NCI-H2029 (cell line): ENCODE measurements around the gene C14orf132.
A peak's percentile ranks its signal among the peaks of the same experiment; 100 is the strongest.

ENCODE experiments used
- DNase-seq: peaks from one replicate; lab custom pipeline; 2025; lab: John Stamatoyannopoulos, UW

The C14orf132 gene

GRCh38 chr14:96120941-96121340 is 81.8 kb downstream of the C14orf132 start:
- no peak for DNase-seq

GRCh38 chr14:96121660-96122395 is 82.7 kb downstream of the C14orf132 start:
- DNase-seq, result no peak

- DNase-seq, result no peak
These were observed 83.3 kb downstream of the C14orf132 start for GRCh38 chr14:96122496-96122895.

- DNase-seq, result peak; percentile 49
These were observed 86.4 kb downstream of the C14orf132 start for GRCh38 chr14:96125536-96125935.

GRCh38 chr14:96126339-96126782 is 87.2 kb downstream of the C14orf132 start:
- DNase-seq, result no peak

GRCh38 chr14:96126783-96127271 is 87.7 kb downstream of the C14orf132 start:
- DNase-seq, result no peak

- DNase-seq, result no peak
These were observed 90.1 kb downstream of the C14orf132 start for GRCh38 chr14:96129128-96129736.

GRCh38 chr14:96130391-96130790 is 91.2 kb downstream of the C14orf132 start:
- no peak for DNase-seq

- no peak for DNase-seq
These were observed 91.7 kb downstream of the C14orf132 start for GRCh38 chr14:96130854-96131253.

- DNase-seq, result no peak
These were observed 92.7 kb downstream of the C14orf132 start for GRCh38 chr14:96131836-96132235.

- DNase-seq, result no peak
These were observed 95.3 kb downstream of the C14orf132 start for GRCh38 chr14:96134508-96134907.

- peak; percentile 20 for DNase-seq
These were observed 96.1 kb downstream of the C14orf132 start for GRCh38 chr14:96135285-96135684.

- peak; percentile 37 for DNase-seq
These were observed 97.3 kb downstream of the C14orf132 start for GRCh38 chr14:96136371-96137005.

- no peak for DNase-seq
These were observed 99.1 kb downstream of the C14orf132 start for GRCh38 chr14:96138241-96138640.

- no peak for DNase-seq
These were observed 100.0 kb downstream of the C14orf132 start for GRCh38 chr14:96139169-96139568.

- DNase-seq, result no peak
These were observed 100.7 kb downstream of the C14orf132 start for GRCh38 chr14:96139879-96140278.

GRCh38 chr14:96140952-96141351 is 101.8 kb downstream of the C14orf132 start:
- no peak for DNase-seq
